Astrocyte (in vitro differentiated cells and primary cell): ENCODE measurements around the gene KDM7A. TPM values are rescaled to one million over a fixed set of nuclear protein-coding genes. Genes with fewer than 3 reads are reported as not detected.

ENCODE experiments used
- DNase-seq: peaks from one replicate; pipeline ENCODE4 v3.0.0-alpha.2; 2010; ENCODE audit warnings: low read depth
- FAIRE-seq: peaks from 2 replicates; lab custom pipeline; 2011; peaks lifted over from hg19 to GRCh38; lab: Jason Lieb, UNC
- H2AFZ ChIP-seq: 2 replicates; pipeline ENCODE4 v1.6.0; 2012; ENCODE audit warnings: low read depth, low read length, inconsistent platforms
- H3K27ac ChIP-seq: 2 replicates; pipeline ENCODE4 v1.5.1; 2011; ENCODE audit warnings: low read depth, low read length, inconsistent platforms
- H3K27me3 ChIP-seq: 2 replicates; pipeline ENCODE4 v1.6.0; 2011; ENCODE audit warnings: low read length, inconsistent platforms; ENCODE audit not compliant: insufficient read depth
- H3K36me3 ChIP-seq: 2 replicates; pipeline ENCODE4 v1.5.1; 2011; ENCODE audit warnings: low read length, inconsistent platforms; ENCODE audit not compliant: insufficient read depth
- H3K4me1 ChIP-seq: 2 replicates; pipeline ENCODE4 v1.5.1; 2011; ENCODE audit warnings: low read length, inconsistent platforms; ENCODE audit not compliant: insufficient read depth
- H3K4me2 ChIP-seq: 2 replicates; pipeline ENCODE4 v1.6.0; 2012; ENCODE audit warnings: low read length, inconsistent platforms
- H3K4me3 ChIP-seq: 2 replicates; pipeline ENCODE4 v1.5.1; 2011; ENCODE audit warnings: low read depth, mild to moderate bottlenecking, low read length, inconsistent platforms; ENCODE audit not compliant: insufficient read depth
- H3K79me2 ChIP-seq: 2 replicates; pipeline ENCODE4 v1.6.0; 2012; ENCODE audit warnings: mild to moderate bottlenecking, low read length, inconsistent platforms; ENCODE audit not compliant: insufficient read depth
- H3K9ac ChIP-seq: 2 replicates; pipeline ENCODE4 v1.6.0; 2012; ENCODE audit warnings: mild to moderate bottlenecking, low read length, inconsistent platforms
- H3K9me3 ChIP-seq: 2 replicates; pipeline ENCODE4 v1.5.1; 2012; ENCODE audit warnings: low read depth, mild to moderate bottlenecking, low read length, inconsistent platforms; ENCODE audit not compliant: insufficient read depth
- H4K20me1 ChIP-seq: 2 replicates; pipeline ENCODE4 v1.6.0; 2012; ENCODE audit warnings: low read length, inconsistent platforms; ENCODE audit not compliant: insufficient read depth
- H3K27ac Mint-ChIP-seq: one replicate; pipeline ENCODE4 v1.8.0; 2021; ENCODE audit warnings: mild to moderate bottlenecking, mixed read lengths; ENCODE audit not compliant: unreplicated experiment
- H3K27me3 Mint-ChIP-seq: one replicate; pipeline ENCODE4 v1.8.0; 2021; ENCODE audit warnings: low read depth, mixed read lengths; ENCODE audit not compliant: unreplicated experiment
- H3K36me3 Mint-ChIP-seq: one replicate; pipeline ENCODE4 v1.8.0; 2021; ENCODE audit warnings: low read depth, mixed read lengths; ENCODE audit not compliant: unreplicated experiment
- H3K4me1 Mint-ChIP-seq: one replicate; pipeline ENCODE4 v1.8.0; 2021; ENCODE audit warnings: low read depth, mixed read lengths; ENCODE audit not compliant: unreplicated experiment
- H3K4me3 Mint-ChIP-seq: one replicate; pipeline ENCODE4 v1.8.0; 2021; ENCODE audit warnings: mild to moderate bottlenecking, moderate library complexity, mixed read lengths; ENCODE audit not compliant: unreplicated experiment
- H3K9me3 Mint-ChIP-seq: one replicate; pipeline ENCODE4 v1.8.0; 2021; ENCODE audit warnings: mild to moderate bottlenecking, mixed read lengths; ENCODE audit not compliant: unreplicated experiment
- CTCF ChIP-seq: IDR thresholded peaks from 2 replicates; pipeline ENCODE4 v1.5.1; 2011; ENCODE audit warnings: low read depth, mild to moderate bottlenecking, inconsistent platforms, low read length, moderate library complexity; ENCODE audit not compliant: insufficient read depth
- EZH2 ChIP-seq: IDR thresholded peaks from 2 replicates; pipeline ENCODE4 v1.6.1; 2012; ENCODE audit warnings: mild to moderate bottlenecking, low read length, inconsistent platforms; ENCODE audit not compliant: insufficient read depth
- total RNA-seq: library from RNA; stranded (reverse); gene quantifications from 2 replicates; pipeline ENCODE4 v1.2.1, GENCODE V29; 2021

The KDM7A gene
- total RNA-seq, 1 donor from 2014 or later = 5.4 TPM

- H3K4me2 ChIP-seq = no peak overlapping the region
- Mint-ChIP-seq H3K27me3 (no peaks in the 10 kb centered on the region), H3K9me3 (no peaks in the 10 kb centered on the region), H3K4me1 (no peaks in the 10 kb centered on the region), H3K27ac (no peak overlapping the region), H3K36me3 (no peaks in the 10 kb centered on the region), H3K4me3 (no peak overlapping the region)
- no peaks in the 10 kb centered on the region for H3K4me1 ChIP-seq
- H3K27me3 ChIP-seq = no peaks in the 10 kb centered on the region
- H3K36me3 ChIP-seq = no peaks in the 10 kb centered on the region
- H3K9ac ChIP-seq = no peak overlapping the region
- no peaks in the 10 kb centered on the region for H4K20me1 ChIP-seq
- no peak overlapping the region for H3K4me3 ChIP-seq
- TF ChIP-seq CTCF (no peak), EZH2 (no peak)
- no peak overlapping the region for H3K27ac ChIP-seq
- H3K9me3 ChIP-seq = no peaks in the 10 kb centered on the region
- H2AFZ ChIP-seq = no peak overlapping the region
- DNase-seq = no peak
- no peak for FAIRE-seq
- no peaks in the 10 kb centered on the region for H3K79me2 ChIP-seq
Measured at GRCh38 chr7:140137078-140137477, 39.7 kb downstream of the KDM7A start.

- FAIRE-seq = no peak
- no peaks in the 10 kb centered on the region for H3K4me1 Mint-ChIP-seq
- no peak overlapping the region for H2AFZ ChIP-seq
- H3K27ac Mint-ChIP-seq = no peak overlapping the region
- no peaks in the 10 kb centered on the region for H3K27me3 ChIP-seq
- no peak for DNase-seq
- no peaks in the 10 kb centered on the region for H3K9me3 Mint-ChIP-seq
- H3K4me3 Mint-ChIP-seq = no peak overlapping the region
- H3K36me3 ChIP-seq = no peaks in the 10 kb centered on the region
- peaks cover 6% of the 10 kb centered on the region for H3K36me3 Mint-ChIP-seq
- H3K9ac ChIP-seq = no peak overlapping the region
- H3K4me1 ChIP-seq = no peaks in the 10 kb centered on the region
- H3K4me3 ChIP-seq = no peak overlapping the region
- H3K4me2 ChIP-seq = no peak overlapping the region
- TF ChIP-seq CTCF = no peak
- TF ChIP-seq EZH2 = no peak
- no peaks in the 10 kb centered on the region for H4K20me1 ChIP-seq
- no peak overlapping the region for H3K27ac ChIP-seq
- no peaks in the 10 kb centered on the region for H3K79me2 ChIP-seq
- H3K27me3 Mint-ChIP-seq = no peaks in the 10 kb centered on the region
- no peaks in the 10 kb centered on the region for H3K9me3 ChIP-seq
Measured at GRCh38 chr7:140136073-140136472, 40.7 kb downstream of the KDM7A start.

- Mint-ChIP-seq H3K4me1 (no peaks in the 10 kb centered on the region), H3K27ac (no peak overlapping the region), H3K4me3 (no peak overlapping the region), H3K9me3 (no peaks in the 10 kb centered on the region), H3K27me3 (no peaks in the 10 kb centered on the region), H3K36me3 (peaks cover 8% of the 10 kb centered on the region)
- no peak overlapping the region for H3K9ac ChIP-seq
- no peak overlapping the region for H2AFZ ChIP-seq
- H3K9me3 ChIP-seq = no peaks in the 10 kb centered on the region
- no peak overlapping the region for H3K4me3 ChIP-seq
- no peaks in the 10 kb centered on the region for H4K20me1 ChIP-seq
- H3K27ac ChIP-seq = no peak overlapping the region
- no peaks in the 10 kb centered on the region for H3K4me1 ChIP-seq
- H3K36me3 ChIP-seq = peaks cover under 1% of the 10 kb centered on the region
- no peak for DNase-seq
- no peak for TF ChIP-seq CTCF
- TF ChIP-seq EZH2 = no peak
- H3K4me2 ChIP-seq = no peak overlapping the region
- FAIRE-seq = no peak
- H3K27me3 ChIP-seq = no peaks in the 10 kb centered on the region
- H3K79me2 ChIP-seq = no peaks in the 10 kb centered on the region
Measured at GRCh38 chr7:140134039-140134438, 42.7 kb downstream of the KDM7A start.
